Urothelium cell line (cell line): ENCODE measurements around the gene PGBD2.
"Not testable (repeated sequence)": the region's sequence is repeated elsewhere in the genome, so short reads cannot be mapped to it uniquely, and the experiment has no call there.

Experiments
- DNase-seq: peaks from one replicate; pipeline ENCODE4 v3.0.0; 2011; ENCODE audit warnings: low spot score, mixed read lengths
- FAIRE-seq: peaks from 2 replicates; lab custom pipeline; 2011; peaks lifted over from hg19 to GRCh38; lab: Jason Lieb, UNC

The PGBD2 gene

GRCh38 chr1:248924696-248925532 lies 18.9 kb downstream of the PGBD2 start:
- peak; percentile 16 for DNase-seq
- no peak for FAIRE-seq

GRCh38 chr1:248925859-248926258 lies 19.8 kb downstream of the PGBD2 start:
- DNase-seq = not testable (repeated sequence)

GRCh38 chr1:248926401-248927182 lies 20.6 kb downstream of the PGBD2 start:
- FAIRE-seq = no peak
- DNase-seq = no peak

More at GRCh38 chr1:248925859-248926258, 19.8 kb downstream of the PGBD2 start:
- not testable (repeated sequence) for FAIRE-seq

GRCh38 chr1:248927283-248927682 lies 21.2 kb downstream of the PGBD2 start:
- DNase-seq, FAIRE-seq: not testable (repeated sequence)

DNA sequence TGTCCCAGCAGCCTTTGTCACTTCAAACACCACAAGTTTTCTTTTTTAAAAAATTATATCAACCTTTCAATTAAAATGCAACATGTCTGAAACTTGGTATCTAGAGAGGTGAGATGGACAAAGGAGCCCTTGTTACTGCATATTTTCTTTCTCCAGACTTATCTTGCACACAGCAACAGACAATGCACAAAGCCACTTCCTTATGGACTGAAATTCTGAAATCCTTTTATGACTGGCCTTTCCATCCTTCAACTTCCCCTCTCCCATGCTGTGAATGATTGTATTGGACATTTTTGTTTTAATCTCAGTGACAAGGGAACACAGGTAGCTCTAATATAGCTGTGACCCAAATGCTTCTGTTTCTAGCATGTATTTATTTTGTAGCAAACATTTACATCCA lies 22.1 kb downstream of the PGBD2 start:
- FAIRE-seq, DNase-seq: not testable (repeated sequence)

DNA sequence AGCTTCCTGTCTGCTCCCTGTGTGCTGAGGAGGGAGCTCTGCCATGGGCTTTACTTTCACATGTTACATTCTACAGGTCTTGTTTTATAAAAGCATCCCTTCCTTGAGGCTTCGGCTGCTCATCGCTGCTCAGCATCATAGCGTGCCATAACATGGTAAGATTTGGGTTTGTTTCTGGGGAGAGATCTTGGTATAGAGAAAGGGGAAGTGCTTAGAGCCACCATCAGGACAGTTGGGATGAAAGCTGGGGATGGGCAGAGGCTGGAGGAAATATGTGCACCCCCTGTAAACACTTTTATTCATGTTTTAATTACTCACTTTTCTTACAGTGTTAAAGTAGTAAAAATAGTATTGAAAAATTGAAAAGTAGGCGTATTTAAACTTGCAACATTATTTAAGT lies 24.0 kb downstream of the PGBD2 start:
- not testable (repeated sequence) for FAIRE-seq, DNase-seq

GRCh38 chr1:248938173-248938809 lies 32.3 kb downstream of the PGBD2 start:
- FAIRE-seq, DNase-seq: not testable (repeated sequence)

- DNase-seq, FAIRE-seq: not testable (repeated sequence)
These were observed 38.3 kb downstream of the PGBD2 start for GRCh38 chr1:248944134-248944999.

DNA sequence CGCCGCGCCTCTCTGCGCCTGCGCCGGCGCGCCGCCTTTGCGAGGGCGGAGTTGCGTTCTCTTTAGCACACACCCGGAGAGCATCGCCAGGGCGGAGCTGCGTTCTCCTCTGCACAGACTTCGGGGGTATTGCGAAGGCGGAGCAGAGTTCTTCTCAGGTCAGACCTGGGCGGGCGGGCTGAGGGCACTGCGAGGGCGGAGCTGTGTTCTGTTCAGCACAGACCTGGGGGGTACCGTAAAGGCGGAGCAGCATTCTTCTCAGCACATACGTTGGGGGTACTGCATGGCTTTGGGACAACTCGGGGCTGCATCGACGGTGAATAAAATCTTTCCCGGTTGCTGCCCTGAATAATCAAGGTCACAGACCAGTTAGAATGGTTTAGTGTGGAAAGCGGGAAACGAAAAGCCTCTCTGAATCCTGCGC lies 39.0 kb downstream of the PGBD2 start:
- not testable (repeated sequence) for FAIRE-seq

GRCh38 chr1:248945453-248945852 lies 39.4 kb downstream of the PGBD2 start:
- FAIRE-seq = peak; percentile 82
- DNase-seq = not testable (repeated sequence)

More for the DNA sequence above, 39.0 kb downstream of the PGBD2 start:
- DNase-seq = not testable (repeated sequence)

GRCh38 chr1:248945856-248946416 lies 39.9 kb downstream of the PGBD2 start:
- not testable (repeated sequence) for DNase-seq, FAIRE-seq
